ENCODE measurements around the gene PLCB3. TPM values are rescaled to one million over a fixed set of nuclear protein-coding genes. Genes with fewer than 3 reads are reported as not detected.

The PLCB3 gene
- total RNA-seq, 1 experiment from 2014 or later, result 39.2 TPM

DNA sequence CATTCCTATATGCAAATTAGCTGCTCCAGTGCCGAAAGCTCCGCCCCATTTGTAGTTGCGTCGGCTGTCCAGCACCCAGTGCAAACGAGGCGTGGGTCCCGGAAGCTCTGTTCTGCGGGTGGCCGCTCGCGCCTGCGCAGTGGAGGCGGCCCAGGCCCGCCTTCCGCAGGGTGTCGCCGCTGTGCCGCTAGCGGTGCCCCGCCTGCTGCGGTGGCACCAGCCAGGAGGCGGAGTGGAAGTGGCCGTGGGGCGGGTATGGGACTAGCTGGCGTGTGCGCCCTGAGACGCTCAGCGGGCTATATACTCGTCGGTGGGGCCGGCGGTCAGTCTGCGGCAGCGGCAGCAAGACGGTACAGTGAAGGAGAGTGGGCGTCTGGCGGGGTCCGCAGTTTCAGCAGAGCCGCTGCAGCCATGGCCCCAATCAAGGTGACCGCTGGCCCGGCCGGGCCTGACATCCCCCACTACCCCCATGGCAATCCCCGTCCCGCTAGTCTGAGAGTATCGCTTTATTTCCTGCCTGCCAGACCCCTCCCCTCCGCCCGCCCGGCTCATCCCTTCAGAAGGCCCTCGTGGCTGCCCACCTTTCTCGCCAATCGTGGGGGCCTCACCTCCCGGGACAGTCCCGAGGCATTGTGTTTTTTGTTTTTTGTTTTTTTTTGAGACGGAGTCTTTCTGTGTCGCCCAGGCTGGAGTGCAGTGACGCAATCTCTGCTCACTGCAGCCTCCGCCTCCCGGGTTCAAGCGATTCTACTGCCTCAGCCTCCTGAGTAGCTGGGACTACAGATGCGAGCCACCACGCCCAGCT lies 66.8 kb downstream of the PLCB3 start, which contains the start of gene PRDX5:
Gene PRDX5 (plus strand): TSS at position 161 of the 805 bp plus-strand sequence. CDS start 95 bp downstream, at position 256.

Small RNAs within 50 kb of the gene (small RNA-seq; reads per million reads assigned to genes)
- not detected for gene RF00019

Other genes starting within 250 kb of the PLCB3 start
- gene FLRT1, start 215.6 kb upstream of the PLCB3 start, total RNA-seq (2014; rRNA removed; shearing (Covaris generic)), result 1.2 and 1.4 TPM in 2 replicates
- gene MACROD1, start 85.4 kb upstream of the PLCB3 start, total RNA-seq (2014; rRNA removed; shearing (Covaris generic)), result 97.2 and 109 TPM in 2 replicates
- gene STIP1, start 65.4 kb upstream of the PLCB3 start, total RNA-seq (2014; rRNA removed; shearing (Covaris generic)), result 311 and 341 TPM in 2 replicates
- gene FERMT3, start 44.8 kb upstream of the PLCB3 start, total RNA-seq (2014; rRNA removed; shearing (Covaris generic)), result 1.3 and 1.9 TPM in 2 replicates
- gene TRPT1, start 25.3 kb upstream of the PLCB3 start, total RNA-seq (2014; rRNA removed; shearing (Covaris generic)), result 56.2 and 74.4 TPM in 2 replicates
- 69.5 and 70.7 TPM in 2 replicates for gene NUDT22, start 25.3 kb upstream of the PLCB3 start, total RNA-seq (2014; rRNA removed; shearing (Covaris generic))
- gene DNAJC4, start 21.0 kb upstream of the PLCB3 start, total RNA-seq (2014; rRNA removed; shearing (Covaris generic)), result 16.8 and 23.4 TPM in 2 replicates
- gene VEGFB, start 16.9 kb upstream of the PLCB3 start, total RNA-seq (2014; rRNA removed; shearing (Covaris generic)), result 30.6 and 44.7 TPM in 2 replicates
- gene FKBP2, start 10.4 kb upstream of the PLCB3 start, total RNA-seq (2014; rRNA removed; shearing (Covaris generic)), result 144 and 182 TPM in 2 replicates
- 650 and 685 TPM in 2 replicates for gene PPP1R14B, start 4.6 kb upstream of the PLCB3 start, total RNA-seq (2014; rRNA removed; shearing (Covaris generic))
- gene BAD, start 33.1 kb downstream of the PLCB3 start, total RNA-seq (2014; rRNA removed; shearing (Covaris generic)), result 99.6 and 101 TPM in 2 replicates
- gene GPR137, start 34.3 kb downstream of the PLCB3 start, total RNA-seq (2014; rRNA removed; shearing (Covaris generic)), result 27.5 and 30.3 TPM in 2 replicates
- gene KCNK4, start 39.8 kb downstream of the PLCB3 start, total RNA-seq (2014; rRNA removed; shearing (Covaris generic)), result 0.61 and 0.68 TPM in 2 replicates
- gene CATSPERZ, start 48.8 kb downstream of the PLCB3 start, total RNA-seq (2014; rRNA removed; shearing (Covaris generic)), result 1.9 and 3.7 TPM in 2 replicates
- gene ESRRA, start 54.0 kb downstream of the PLCB3 start, total RNA-seq (2014; rRNA removed; shearing (Covaris generic)), result 60.7 and 66.5 TPM in 2 replicates
- 811 and 881 TPM in 2 replicates for gene TRMT112, start 66.0 kb downstream of the PLCB3 start, total RNA-seq (2014; rRNA removed; shearing (Covaris generic))
- 418 and 488 TPM in 2 replicates for gene PRDX5, start 66.6 kb downstream of the PLCB3 start, total RNA-seq (2014; rRNA removed; shearing (Covaris generic))
- gene CCDC88B, start 88.7 kb downstream of the PLCB3 start, total RNA-seq (2014; rRNA removed; shearing (Covaris generic)), result 4.1 and 5.9 TPM in 2 replicates
- gene RPS6KA4, start 107.6 kb downstream of the PLCB3 start, total RNA-seq (2014; rRNA removed; shearing (Covaris generic)), result 32.4 and 37.5 TPM in 2 replicates